Nephron (organoid): ENCODE results near the gene STK32C.
A peak's percentile ranks its signal among the peaks of the same experiment; 100 is the strongest.

ENCODE experiments used
- H3K27ac Mint-ChIP-seq, 3 experiments: 2 replicates each; pipeline ENCODE4 v1.8.0; 2020; ENCODE audit warnings: mixed read lengths in 3 of 3, mild to moderate bottlenecking in 2 of 3, moderate library complexity in 1 of 3
- H3K27me3 Mint-ChIP-seq: 2 replicates; pipeline ENCODE4 v1.8.0; 2021; ENCODE audit warnings: low read depth, mild to moderate bottlenecking, moderate library complexity, mixed read lengths
- H3K36me3 Mint-ChIP-seq: 2 replicates; pipeline ENCODE4 v1.8.0; 2020; ENCODE audit warnings: low read depth, mixed read lengths
- H3K4me1 Mint-ChIP-seq: 2 replicates; pipeline ENCODE4 v1.8.0; 2020; ENCODE audit warnings: mixed read lengths
- H3K4me3 Mint-ChIP-seq, 3 experiments: 2 replicates each; pipeline ENCODE4 v1.8.0; 2020; ENCODE audit warnings: mild to moderate bottlenecking in 3 of 3, mixed read lengths in 3 of 3, moderate library complexity in 2 of 3
- H3K9me3 Mint-ChIP-seq: 2 replicates; pipeline ENCODE4 v1.8.0; 2020; ENCODE audit warnings: mixed read lengths
- TF ChIP-seq, protein P1 (sequence below), 3 experiments: fragments of 200-600 bp; sonication (generic); IDR thresholded peaks; one replicate each; pipeline ENCODE4 v1.5.0; 2021; ENCODE audit warnings: antibody characterized with exemption in 3 of 3; ENCODE audit not compliant: unreplicated experiment in 3 of 3

Gene STK32C

DNA sequence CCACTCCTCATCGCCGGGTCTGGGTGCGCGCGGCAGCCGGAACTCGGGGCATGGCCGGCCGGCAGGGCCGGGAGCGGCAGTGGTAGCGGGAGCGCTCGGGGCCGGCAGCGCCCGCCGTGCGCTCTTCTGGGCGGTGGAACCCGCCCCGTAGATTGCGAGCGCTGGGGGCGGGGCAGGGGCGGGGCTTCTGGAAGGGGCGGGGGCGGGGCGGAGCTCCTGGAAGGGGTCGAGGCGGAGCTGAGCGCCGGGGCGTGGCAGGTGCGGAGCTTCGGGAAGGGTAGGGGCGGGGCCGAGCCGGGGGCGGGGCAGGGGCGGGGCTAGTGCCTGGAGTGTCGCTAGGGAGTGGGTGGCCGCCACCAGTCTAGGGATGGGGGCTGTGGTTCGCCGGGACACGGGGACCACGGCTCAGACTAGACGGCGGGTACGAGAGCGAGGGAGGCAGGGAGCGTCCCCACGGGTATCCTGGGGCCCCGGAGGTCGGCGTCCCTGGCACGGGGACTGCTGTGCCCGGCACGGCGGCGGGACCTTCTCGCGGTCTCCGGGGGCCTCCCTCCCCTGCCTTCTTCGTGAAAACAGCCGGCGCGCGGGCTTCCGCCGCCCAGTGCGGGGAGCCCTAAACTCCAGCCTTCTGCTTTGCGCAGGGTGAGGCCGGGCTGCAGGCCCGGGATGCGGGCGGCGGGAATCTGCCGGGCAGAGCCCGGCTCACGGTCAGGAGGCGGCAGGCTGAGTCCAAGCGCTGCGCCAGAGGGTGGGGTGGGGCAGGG, at the start of gene STK32C:
Gene STK32C (minus strand): TSS at position 128 of the 764 bp plus-strand sequence. CDS start 117 bp downstream, at position 11.
- TF ChIP-seq, protein P1, sequence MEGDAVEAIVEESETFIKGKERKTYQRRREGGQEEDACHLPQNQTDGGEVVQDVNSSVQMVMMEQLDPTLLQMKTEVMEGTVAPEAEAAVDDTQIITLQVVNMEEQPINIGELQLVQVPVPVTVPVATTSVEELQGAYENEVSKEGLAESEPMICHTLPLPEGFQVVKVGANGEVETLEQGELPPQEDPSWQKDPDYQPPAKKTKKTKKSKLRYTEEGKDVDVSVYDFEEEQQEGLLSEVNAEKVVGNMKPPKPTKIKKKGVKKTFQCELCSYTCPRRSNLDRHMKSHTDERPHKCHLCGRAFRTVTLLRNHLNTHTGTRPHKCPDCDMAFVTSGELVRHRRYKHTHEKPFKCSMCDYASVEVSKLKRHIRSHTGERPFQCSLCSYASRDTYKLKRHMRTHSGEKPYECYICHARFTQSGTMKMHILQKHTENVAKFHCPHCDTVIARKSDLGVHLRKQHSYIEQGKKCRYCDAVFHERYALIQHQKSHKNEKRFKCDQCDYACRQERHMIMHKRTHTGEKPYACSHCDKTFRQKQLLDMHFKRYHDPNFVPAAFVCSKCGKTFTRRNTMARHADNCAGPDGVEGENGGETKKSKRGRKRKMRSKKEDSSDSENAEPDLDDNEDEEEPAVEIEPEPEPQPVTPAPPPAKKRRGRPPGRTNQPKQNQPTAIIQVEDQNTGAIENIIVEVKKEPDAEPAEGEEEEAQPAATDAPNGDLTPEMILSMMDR (IDR thresholded peaks at IDR 0.05; ENCODE audit: unreplicated experiment in 3 of 3): no peak
- no peaks in the 10 kb centered on the region for H3K36me3 Mint-ChIP-seq
- H3K27ac Mint-ChIP-seq: no peak within 1 kb of the TSS
- H3K4me3 Mint-ChIP-seq: peak within 1 kb of the TSS; percentile 88 to 91 (median 89)
- peaks cover 7% of the 10 kb centered on the region for H3K9me3 Mint-ChIP-seq
- peaks cover 66% of the 10 kb centered on the region for H3K27me3 Mint-ChIP-seq
- H3K4me1 Mint-ChIP-seq: peaks cover 5% of the 10 kb centered on the region

DNA sequence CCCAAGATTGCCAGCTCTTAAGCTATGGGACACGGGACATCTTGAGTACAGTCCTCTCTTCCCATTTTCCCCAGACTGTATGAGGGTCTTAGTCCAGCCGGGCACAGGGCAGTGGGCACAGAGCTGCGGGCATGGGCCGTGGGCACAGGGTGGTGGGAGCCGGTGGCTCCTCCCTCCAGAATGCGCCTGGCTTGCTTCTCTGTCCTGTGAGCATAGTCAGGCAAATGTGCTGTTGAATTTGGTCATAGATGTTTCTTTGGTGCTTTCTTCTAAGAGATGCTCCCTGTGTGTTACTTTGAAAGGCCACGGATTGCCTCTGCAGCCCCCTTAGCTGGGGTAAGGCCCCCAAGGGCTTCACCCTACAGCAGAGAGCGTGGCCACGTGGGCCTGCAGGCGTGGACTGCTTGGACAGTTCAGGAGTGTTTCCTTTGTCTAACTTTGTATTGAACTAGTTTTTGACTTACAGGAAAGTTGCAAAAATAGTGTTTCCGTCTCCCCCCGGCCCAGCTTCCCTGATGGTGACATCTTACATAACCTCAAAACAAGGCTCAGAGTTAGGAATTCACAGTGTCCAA, 49.0 kb upstream of the STK32C start:
- Mint-ChIP-seq H3K27ac (no peak overlapping the region), H3K27me3 (peaks cover 4% of the 10 kb centered on the region), H3K4me1 (no peaks in the 10 kb centered on the region), H3K36me3 (peaks cover 18% of the 10 kb centered on the region), H3K9me3 (no peaks in the 10 kb centered on the region), H3K4me3 (no peak overlapping the region)
- TF ChIP-seq, protein P1 (IDR thresholded peaks at IDR 0.05; ENCODE audit: unreplicated experiment in 3 of 3): no peak

DNA sequence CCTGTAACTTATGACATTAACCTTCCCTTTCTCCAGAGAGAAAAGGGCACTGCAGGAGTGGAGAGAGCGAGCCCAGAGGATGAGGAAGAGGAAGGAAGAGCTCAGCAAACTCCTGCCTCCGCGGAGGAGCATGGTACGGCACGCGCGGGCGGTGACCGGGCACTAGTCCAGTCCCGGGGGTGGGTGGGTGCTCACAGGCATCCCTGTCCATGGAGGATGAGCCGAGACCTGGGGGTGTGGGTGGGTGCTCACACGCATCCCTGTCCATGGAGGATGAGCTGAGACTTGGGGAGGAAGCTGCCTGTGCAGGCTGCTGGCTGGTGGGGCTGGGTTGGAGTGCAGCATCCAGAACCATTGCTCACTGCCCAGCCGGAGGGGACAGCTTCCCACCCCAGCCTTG, 48.0 kb upstream of the STK32C start:
- Mint-ChIP-seq H3K27ac (no peak overlapping the region), H3K27me3 (peaks cover 4% of the 10 kb centered on the region)

DNA sequence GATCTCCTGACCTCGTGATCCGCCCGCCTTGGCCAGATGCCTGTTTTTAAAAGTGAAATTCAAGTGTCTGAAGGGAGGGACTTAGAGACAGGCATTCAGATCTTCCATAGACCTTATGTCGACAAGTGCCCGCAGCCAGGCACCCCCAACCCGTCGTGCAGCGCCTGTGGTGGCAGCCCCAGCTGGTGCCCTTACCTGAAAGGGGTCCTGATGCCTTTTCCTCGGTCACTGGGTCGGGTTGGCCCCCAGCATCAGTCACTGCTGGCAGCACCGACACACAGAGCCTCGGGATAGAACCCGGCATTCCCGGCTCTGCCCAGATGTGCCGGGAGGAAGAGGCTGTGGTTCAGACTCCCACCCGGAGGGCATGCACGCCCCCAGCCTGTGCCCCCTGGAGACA, 47.5 kb upstream of the STK32C start:
- TF ChIP-seq, protein P1 (IDR thresholded peaks at IDR 0.05; ENCODE audit: unreplicated experiment in 3 of 3): no peak
- H3K4me1 Mint-ChIP-seq: no peaks in the 10 kb centered on the region

More for the DNA sequence above, 48.0 kb upstream of the STK32C start:
- TF ChIP-seq, protein P1 (IDR thresholded peaks at IDR 0.05; ENCODE audit: unreplicated experiment in 3 of 3): no peak
- Mint-ChIP-seq H3K36me3 (peaks cover 23% of the 10 kb centered on the region), H3K9me3 (no peaks in the 10 kb centered on the region), H3K4me3 (no peak overlapping the region), H3K4me1 (no peaks in the 10 kb centered on the region)

DNA sequence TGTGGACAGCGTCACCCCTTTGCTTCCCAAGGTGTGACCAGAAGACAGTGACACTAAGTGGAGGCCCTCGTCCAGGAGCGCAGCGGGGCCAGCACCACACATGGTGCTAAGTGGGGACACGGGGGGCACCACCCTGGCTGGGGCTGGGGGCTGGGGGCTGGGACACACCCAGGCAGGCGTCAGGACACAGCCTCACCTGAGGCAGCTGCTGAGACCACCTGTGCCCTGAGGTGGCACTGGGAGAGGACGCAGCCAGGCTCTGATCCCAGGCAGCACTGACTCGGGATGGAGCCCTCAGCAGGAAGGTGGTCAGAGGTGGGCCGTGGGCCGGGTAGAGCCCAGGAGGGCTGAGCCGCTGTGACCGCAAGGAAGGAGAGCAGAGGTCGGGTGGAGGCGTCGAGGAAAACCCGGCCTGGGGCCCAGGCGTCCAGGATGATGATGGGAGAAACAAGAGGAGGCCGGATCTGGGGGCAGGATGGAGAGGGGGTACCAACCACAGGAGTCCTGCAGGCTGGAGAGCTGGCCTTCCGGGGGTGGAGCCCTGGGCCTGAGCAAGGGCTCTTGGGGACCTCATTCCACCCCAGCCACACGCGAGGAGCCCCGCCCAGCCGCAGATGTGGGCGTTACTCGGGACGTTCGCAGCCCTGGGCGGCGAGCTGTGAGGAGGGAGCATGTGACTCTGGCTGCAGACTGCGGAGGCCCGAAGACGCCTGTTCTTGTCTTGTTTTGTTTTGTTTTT, 46.8 kb upstream of the STK32C start:
- no peak overlapping the region for H3K27ac Mint-ChIP-seq
- H3K4me1 Mint-ChIP-seq: no peaks in the 10 kb centered on the region
- H3K36me3 Mint-ChIP-seq: peaks cover 20% of the 10 kb centered on the region
- peaks cover 4% of the 10 kb centered on the region for H3K27me3 Mint-ChIP-seq
- TF ChIP-seq, protein P1 (IDR thresholded peaks at IDR 0.05; ENCODE audit: unreplicated experiment in 3 of 3): no peak
- H3K4me3 Mint-ChIP-seq: no peak overlapping the region
- H3K9me3 Mint-ChIP-seq: no peaks in the 10 kb centered on the region

More for the DNA sequence above, 47.5 kb upstream of the STK32C start:
- no peaks in the 10 kb centered on the region for H3K9me3 Mint-ChIP-seq
- H3K36me3 Mint-ChIP-seq: peaks cover 23% of the 10 kb centered on the region
- H3K27me3 Mint-ChIP-seq: peaks cover 4% of the 10 kb centered on the region
- H3K4me3 Mint-ChIP-seq: no peak overlapping the region
- H3K27ac Mint-ChIP-seq: no peak overlapping the region
